Measurements from ENCODE around the gene TOX2.

Gene TOX2

DNA sequence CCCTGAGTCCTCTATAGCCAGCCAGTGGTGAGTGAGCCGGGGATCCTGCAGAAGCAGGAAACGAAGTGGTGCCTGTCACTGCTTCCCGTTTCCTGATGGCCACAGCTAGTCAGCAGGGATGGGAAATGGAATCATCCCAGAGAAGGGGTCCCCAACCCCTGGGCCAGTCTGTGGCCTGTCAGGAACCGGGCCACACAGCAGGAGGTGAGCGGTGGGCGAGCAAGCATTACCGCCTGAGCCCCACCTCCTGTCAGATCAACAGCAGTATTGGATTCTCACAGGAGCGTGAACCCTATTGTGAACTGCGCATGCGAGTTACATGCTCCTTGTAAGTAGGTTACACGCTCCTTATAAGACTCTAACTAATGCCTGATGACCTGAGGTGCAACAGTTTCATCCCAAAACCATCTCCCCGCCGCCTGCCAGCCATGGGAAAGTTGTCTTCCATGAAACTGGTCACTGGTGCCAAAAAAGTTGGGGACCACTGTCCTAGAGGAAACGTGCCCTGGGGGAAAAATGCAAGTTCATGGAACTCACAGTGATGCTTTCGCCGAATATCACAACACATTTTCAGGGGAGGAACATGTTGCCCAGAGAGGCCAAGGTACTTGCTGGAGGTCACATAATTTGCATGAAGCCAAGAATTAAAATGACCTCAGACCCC lies 158.5 kb downstream of the TOX2 start:
- no peak overlapping the region; the same call in 1 of the 2 replicates for H3K4me3 ChIP-seq (ENCODE audit: low read length)
- TF ChIP-seq ZNF274 (IDR thresholded peaks at IDR 0.05; ENCODE audit: low read depth, low read length): no peak

DNA sequence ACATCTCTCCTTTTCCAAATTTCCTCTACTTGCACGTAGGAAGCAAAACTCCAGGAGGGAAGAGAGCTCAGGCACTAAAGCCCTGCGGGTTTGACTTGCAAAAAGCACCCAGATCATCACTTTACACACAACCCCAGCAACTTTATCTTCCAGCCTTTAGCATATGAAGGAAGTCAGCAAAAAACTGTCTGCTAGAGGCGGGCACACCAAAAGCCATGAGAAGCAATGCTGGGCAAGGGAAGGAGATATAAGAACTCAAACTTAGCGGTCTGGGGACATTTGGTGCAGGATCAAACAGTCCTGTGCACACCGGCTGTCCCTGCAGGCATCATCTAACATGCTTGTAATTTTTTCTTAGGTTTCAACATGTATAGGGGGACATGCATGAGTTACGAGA lies 159.0 kb downstream of the TOX2 start:
- TF ChIP-seq ZNF274 (IDR thresholded peaks at IDR 0.05; ENCODE audit: low read depth, low read length): no peak
- H3K4me3 ChIP-seq (ENCODE audit: low read length): no peak overlapping the region

DNA sequence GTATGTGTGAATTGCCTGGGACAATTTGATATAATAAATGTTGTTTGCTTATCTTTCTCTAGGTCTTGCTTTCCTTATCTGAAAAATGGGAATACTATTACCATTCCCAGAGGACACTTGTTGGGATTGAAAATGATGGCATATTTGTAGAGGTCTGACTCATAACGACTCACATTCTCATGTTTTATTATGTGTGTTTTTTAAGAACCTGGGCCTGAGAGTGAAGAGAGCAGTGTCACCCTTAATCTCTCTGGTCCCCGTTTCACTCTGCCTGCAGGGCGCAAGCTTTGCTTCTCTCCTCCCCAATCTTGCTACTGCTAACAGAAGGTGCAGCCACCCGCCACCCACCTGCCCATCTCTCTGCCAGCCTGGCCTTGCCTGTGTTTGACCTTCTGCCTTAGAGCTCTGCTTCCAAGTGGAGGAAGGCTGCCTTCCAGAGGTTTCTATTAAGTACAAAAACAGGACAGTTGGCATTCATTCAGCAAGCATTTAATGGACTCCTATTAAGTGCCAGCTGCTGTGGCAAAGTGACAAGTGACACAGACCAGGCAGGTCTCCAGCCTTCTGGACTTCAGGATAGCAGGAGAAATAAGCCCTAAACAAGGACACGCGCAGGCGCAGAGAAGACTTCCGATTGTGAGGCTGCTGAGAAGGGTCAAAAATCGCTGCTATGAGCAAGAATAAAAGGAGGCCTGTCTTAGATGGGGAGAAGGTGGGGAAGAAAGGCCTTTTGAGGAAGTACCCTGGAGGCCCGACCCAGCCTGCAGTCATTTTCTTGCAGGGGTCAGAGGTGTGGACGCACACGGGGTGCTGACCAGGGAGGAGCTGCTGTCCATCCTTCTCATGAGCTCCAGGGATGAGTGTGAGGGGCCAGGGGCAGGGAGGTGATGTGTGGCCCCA lies 159.8 kb downstream of the TOX2 start:
- no peak for TF ChIP-seq ZNF274 (IDR thresholded peaks at IDR 0.05; ENCODE audit: low read depth, low read length)
- no peak overlapping the region for H3K4me3 ChIP-seq (ENCODE audit: low read length)

GRCh38 chr20:44075191-44075949 lies 160.7 kb downstream of the TOX2 start:
- TF ChIP-seq ZNF274 (IDR thresholded peaks at IDR 0.05; ENCODE audit: low read depth, low read length): no peak
- H3K4me3 ChIP-seq (ENCODE audit: low read length): no peak overlapping the region

GRCh38 chr20:44075950-44076232 lies 161.2 kb downstream of the TOX2 start:
- no peak for TF ChIP-seq ZNF274 (IDR thresholded peaks at IDR 0.05; ENCODE audit: low read depth, low read length)
- no peak overlapping the region for H3K4me3 ChIP-seq (ENCODE audit: low read length)

DNA sequence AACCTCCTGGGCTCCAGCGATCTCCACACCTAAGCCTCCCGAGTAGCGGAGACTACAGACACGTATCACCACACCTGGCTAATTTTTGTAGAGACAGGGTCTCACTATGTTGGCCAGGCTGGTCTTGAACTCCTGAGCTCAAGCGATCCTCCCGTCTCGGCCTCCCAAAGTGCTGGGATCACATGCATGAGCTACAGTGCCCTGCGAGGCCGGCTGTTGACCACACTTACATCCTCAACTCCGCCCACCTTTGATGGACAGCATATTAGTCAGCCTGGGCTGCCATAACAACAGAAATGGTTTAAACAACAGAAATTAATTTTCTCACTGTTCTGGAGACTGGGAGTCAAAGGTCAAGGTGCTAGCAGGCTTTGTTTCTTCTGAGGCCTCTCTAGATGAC lies 164.6 kb downstream of the TOX2 start:
- H3K4me3 ChIP-seq (ENCODE audit: low read length): no peak overlapping the region
- no peak for TF ChIP-seq ZNF274 (IDR thresholded peaks at IDR 0.05; ENCODE audit: low read depth, low read length)

DNA sequence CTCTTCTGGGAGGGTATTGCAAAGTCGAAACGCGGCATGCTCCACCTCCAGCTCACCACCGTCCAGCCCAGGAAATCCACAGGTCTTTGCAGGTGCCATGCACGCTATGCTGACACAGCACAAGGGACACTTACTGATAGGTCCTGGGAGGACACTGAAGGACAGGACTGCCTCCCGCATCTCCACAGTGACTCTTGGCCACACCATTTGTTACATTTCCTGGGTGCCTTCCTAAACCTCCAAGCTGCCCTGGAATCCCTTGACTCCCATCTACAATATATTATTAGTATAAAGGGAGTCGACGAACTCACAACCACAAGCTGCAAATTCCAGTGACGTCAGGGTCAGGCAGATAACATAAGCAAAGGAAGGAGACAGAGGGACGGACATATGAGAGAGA lies 165.4 kb downstream of the TOX2 start:
- H3K4me3 ChIP-seq (ENCODE audit: low read length): no peak overlapping the region
- TF ChIP-seq ZNF274 (IDR thresholded peaks at IDR 0.05; ENCODE audit: low read depth, low read length): no peak

DNA sequence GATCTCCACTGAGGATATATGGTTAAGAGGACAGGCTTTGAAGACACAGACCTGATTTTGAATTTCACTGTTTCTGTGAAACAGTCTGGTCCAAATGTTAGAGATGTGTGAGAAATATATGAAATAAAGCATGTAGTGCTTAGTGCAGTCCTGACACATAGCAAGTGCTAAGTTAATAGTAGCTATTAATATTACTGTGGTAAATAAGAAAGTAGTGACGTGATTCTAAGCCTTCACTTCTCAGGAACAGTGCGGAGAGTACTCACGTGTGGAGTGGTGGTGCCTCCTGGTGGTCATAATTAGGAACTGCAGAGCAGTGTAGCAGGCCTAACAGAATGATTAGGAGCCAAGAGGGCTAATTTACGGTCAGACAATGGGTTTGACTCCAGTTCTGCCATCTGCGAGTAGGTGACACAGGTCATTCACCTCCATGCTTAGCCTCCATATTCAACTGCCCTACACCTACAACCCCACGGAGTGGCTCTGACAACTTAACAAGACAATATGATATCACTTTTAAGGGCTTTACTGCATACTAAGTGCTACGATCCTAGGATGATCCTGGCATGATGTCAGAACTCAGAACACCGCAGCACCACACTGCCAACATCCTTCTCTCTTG lies 166.1 kb downstream of the TOX2 start:
- no peak for TF ChIP-seq ZNF274 (IDR thresholded peaks at IDR 0.05; ENCODE audit: low read depth, low read length)
- H3K4me3 ChIP-seq (ENCODE audit: low read length): no peak overlapping the region

DNA sequence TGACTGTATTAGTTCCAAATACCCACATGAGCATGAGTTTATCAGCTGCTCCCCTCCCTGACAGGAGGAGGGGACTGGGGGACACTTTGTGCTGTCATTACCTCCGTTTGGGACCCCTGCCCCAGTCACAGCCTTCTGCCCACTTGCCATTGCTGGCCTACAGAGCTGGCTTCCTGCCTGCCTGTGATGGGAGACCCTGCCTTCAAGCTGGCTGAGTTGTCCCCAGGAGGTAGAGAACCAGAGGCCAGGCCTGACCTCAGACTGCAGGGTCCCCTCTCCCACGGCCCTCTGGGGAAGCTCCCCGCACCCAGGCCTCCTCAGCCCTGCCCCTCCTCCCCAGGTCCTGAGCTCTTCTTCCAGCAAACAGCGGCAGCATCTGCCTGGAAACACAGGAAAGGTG lies 166.8 kb downstream of the TOX2 start:
- no peak for TF ChIP-seq ZNF274 (IDR thresholded peaks at IDR 0.05; ENCODE audit: low read depth, low read length)
- no peak overlapping the region for H3K4me3 ChIP-seq (ENCODE audit: low read length)

DNA sequence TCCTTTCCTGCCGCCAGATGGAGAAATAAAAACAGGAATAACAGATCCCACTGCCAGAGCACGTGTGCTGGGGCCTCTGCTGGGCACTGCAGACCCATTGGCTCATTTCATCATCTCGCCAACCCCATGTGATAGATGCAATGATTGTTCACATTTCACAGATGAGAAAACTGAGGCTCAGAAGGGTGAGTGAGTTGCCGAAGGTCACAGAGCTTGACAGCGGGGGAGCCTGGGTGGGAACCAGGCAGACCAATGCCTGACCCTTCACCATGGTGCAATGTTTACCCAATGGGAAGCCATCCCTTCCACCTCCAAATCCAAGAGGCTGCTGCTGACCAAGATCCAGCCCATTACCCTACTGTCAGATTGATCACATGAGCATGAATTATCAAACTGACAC lies 167.2 kb downstream of the TOX2 start:
- TF ChIP-seq ZNF274 (IDR thresholded peaks at IDR 0.05; ENCODE audit: low read depth, low read length): no peak
- no peak overlapping the region for H3K4me3 ChIP-seq (ENCODE audit: low read length)

DNA sequence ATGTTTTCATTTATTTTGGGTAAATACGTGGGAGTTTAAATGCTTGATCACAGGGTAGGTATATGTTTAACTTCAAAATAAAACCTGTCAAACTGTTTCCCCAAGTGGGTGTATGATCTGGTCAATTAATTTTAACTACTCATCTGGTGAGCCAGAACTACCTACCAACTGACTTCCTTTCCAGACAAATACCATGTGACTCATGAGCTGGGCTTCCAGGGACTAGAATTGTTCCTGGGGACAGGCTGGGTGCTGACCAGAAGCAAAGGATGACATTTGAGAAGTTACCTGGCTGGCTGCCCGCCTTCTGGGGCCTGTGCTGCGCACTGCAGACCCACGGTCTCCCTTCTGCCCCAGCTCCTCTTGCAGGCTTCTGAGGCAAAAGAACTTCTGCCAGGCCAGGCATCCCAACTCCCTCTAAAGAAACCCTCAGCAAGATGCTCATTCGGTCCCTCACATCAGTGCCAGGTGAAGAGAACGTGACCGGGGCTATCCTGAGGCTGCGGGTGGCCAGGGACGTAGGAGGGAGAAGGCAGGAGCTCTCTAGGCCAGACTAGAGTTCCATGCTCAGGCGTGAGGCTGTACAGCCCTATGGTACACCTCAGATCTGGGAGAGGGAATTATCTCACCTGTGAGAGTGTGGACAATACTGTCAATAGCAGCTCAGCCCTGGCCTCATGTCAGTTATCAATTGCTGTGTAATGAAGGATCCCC lies 168.7 kb downstream of the TOX2 start:
- no peak overlapping the region for H3K4me3 ChIP-seq (ENCODE audit: low read length)
- TF ChIP-seq ZNF274 (IDR thresholded peaks at IDR 0.05; ENCODE audit: low read depth, low read length): no peak

- no peak overlapping the region for H3K4me3 ChIP-seq (ENCODE audit: low read length)
- TF ChIP-seq ZNF274 (IDR thresholded peaks at IDR 0.05; ENCODE audit: low read depth, low read length): no peak
Observed at GRCh38 chr20:44084439-44084838, 169.8 kb downstream of the TOX2 start.

DNA sequence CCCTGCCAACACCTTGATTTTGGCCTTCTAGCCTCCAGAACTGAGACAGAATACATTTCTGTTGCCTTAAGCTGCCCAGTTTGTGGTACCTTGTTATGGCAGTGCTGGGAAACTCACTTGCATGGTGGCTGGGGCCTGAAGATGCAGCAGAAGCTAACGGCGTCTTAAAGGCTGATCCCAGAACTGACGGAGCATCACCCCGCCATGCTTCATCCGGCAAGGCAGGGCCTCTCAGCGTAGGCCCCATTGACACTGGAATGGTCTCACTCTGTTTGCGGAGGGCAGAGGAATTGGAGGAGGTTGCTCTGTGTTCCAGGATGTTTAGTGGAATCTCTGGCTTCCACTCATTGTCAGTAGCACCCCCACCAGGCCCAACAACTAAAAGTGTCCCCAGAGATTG lies 170.2 kb downstream of the TOX2 start:
- TF ChIP-seq ZNF274 (IDR thresholded peaks at IDR 0.05; ENCODE audit: low read depth, low read length): no peak
- no peak overlapping the region for H3K4me3 ChIP-seq (ENCODE audit: low read length)
